WTC11 (cell line): ENCODE measurements around the gene CACNA2D3.

Experiments used
- GABPB1 ChIP-seq: sonication (generic); formaldehyde crosslinking; IDR thresholded peaks from 2 replicates; pipeline ENCODE4 v1.8.1; 2023; ENCODE audit warnings: mild to moderate bottlenecking, missing genetic modification reagents
- NR1H2 ChIP-seq: sonication (generic); formaldehyde crosslinking; IDR thresholded peaks from 2 replicates; pipeline ENCODE4 v1.9.0; 2021; ENCODE audit warnings: mild to moderate bottlenecking, moderate library complexity, missing genetic modification reagents
- ZNF121 ChIP-seq: sonication (generic); formaldehyde crosslinking; IDR thresholded peaks from 2 replicates; pipeline ENCODE4 v1.8.0; 2023; ENCODE audit warnings: missing genetic modification reagents
- ZNF423 ChIP-seq: fragments of 250-450 bp; sonication (Bioruptor Pico); IDR thresholded peaks from 2 replicates; pipeline ENCODE4 v2.1.2; 2022; ENCODE audit warnings: mild to moderate bottlenecking, moderate library complexity
- ZNF671 ChIP-seq: fragments of 250-450 bp; sonication (Bioruptor Pico); IDR thresholded peaks from 2 replicates; pipeline ENCODE4 v1.8.0; 2021; ENCODE audit warnings: mild to moderate bottlenecking
- TF ChIP-seq, protein P1 (sequence below): fragments of 200-600 bp; IDR thresholded peaks from 2 replicates; pipeline ENCODE4 v1.8.0; 2022; ENCODE audit warnings: antibody characterized with exemption
- TF ChIP-seq, protein P2 (sequence below): sonication (generic); formaldehyde crosslinking; IDR thresholded peaks from 2 replicates; pipeline ENCODE4 v1.8.0; 2022; ENCODE audit warnings: mild to moderate bottlenecking, missing genetic modification reagents
- TF ChIP-seq, protein P3 (sequence below): sonication (generic); formaldehyde crosslinking; IDR thresholded peaks from 2 replicates; pipeline ENCODE4 v1.8.1; 2022; ENCODE audit warnings: low read depth, missing genetic modification reagents, borderline replicate concordance
- TF ChIP-seq, protein P4 (sequence below): sonication (generic); formaldehyde crosslinking; IDR thresholded peaks from 2 replicates; pipeline ENCODE4 v1.8.1; 2023; ENCODE audit warnings: mild to moderate bottlenecking, missing genetic modification reagents

DNA sequence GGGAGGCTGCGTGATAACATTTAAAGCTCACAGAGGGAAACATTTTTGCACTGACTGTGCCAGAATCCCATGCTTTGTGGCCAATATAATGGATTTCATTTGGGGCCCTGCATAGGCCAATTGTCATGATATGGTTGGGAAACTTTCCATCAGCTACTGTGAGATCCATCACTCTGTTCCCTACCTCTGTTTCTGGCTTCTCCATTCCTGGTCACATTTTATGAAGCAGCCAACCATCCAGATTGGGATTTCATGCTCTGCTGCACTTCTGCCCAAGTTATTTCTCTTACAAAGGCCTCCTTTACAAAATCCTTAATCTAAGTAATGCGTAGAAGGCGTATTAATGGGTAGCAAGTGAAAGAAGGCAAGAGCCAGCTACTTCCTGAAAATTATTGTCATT lies 584.4 kb downstream of the CACNA2D3 start:
- TF ChIP-seq, protein P1, sequence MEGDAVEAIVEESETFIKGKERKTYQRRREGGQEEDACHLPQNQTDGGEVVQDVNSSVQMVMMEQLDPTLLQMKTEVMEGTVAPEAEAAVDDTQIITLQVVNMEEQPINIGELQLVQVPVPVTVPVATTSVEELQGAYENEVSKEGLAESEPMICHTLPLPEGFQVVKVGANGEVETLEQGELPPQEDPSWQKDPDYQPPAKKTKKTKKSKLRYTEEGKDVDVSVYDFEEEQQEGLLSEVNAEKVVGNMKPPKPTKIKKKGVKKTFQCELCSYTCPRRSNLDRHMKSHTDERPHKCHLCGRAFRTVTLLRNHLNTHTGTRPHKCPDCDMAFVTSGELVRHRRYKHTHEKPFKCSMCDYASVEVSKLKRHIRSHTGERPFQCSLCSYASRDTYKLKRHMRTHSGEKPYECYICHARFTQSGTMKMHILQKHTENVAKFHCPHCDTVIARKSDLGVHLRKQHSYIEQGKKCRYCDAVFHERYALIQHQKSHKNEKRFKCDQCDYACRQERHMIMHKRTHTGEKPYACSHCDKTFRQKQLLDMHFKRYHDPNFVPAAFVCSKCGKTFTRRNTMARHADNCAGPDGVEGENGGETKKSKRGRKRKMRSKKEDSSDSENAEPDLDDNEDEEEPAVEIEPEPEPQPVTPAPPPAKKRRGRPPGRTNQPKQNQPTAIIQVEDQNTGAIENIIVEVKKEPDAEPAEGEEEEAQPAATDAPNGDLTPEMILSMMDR, result no peak
- TF ChIP-seq, protein P2, sequence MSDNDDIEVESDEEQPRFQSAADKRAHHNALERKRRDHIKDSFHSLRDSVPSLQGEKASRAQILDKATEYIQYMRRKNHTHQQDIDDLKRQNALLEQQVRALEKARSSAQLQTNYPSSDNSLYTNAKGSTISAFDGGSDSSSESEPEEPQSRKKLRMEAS (CRISPR knock-in tag), result no peak
- TF ChIP-seq NR1H2 (CRISPR knock-in tag) (no peak), GABPB1 (no peak), ZNF121 (CRISPR knock-in tag) (no peak), ZNF423 (no peak), ZNF671 (CRISPR knock-in tag) (no peak)
- TF ChIP-seq, protein P3, sequence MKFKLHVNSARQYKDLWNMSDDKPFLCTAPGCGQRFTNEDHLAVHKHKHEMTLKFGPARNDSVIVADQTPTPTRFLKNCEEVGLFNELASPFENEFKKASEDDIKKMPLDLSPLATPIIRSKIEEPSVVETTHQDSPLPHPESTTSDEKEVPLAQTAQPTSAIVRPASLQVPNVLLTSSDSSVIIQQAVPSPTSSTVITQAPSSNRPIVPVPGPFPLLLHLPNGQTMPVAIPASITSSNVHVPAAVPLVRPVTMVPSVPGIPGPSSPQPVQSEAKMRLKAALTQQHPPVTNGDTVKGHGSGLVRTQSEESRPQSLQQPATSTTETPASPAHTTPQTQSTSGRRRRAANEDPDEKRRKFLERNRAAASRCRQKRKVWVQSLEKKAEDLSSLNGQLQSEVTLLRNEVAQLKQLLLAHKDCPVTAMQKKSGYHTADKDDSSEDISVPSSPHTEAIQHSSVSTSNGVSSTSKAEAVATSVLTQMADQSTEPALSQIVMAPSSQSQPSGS (CRISPR knock-in tag), result no peak
- TF ChIP-seq, protein P4, sequence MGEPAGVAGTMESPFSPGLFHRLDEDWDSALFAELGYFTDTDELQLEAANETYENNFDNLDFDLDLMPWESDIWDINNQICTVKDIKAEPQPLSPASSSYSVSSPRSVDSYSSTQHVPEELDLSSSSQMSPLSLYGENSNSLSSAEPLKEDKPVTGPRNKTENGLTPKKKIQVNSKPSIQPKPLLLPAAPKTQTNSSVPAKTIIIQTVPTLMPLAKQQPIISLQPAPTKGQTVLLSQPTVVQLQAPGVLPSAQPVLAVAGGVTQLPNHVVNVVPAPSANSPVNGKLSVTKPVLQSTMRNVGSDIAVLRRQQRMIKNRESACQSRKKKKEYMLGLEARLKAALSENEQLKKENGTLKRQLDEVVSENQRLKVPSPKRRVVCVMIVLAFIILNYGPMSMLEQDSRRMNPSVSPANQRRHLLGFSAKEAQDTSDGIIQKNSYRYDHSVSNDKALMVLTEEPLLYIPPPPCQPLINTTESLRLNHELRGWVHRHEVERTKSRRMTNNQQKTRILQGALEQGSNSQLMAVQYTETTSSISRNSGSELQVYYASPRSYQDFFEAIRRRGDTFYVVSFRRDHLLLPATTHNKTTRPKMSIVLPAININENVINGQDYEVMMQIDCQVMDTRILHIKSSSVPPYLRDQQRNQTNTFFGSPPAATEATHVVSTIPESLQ (CRISPR knock-in tag), result no peak
